GM21825 (cell line): Measurements from ENCODE around the gene PAPOLA.
"Not testable (repeated sequence)": the region's sequence is repeated elsewhere in the genome, so short reads cannot be mapped to it uniquely, and the experiment has no call there.

ENCODE experiments used
- ATAC-seq: cut with Tn5 transposase; IDR thresholded peaks from one replicate; pipeline ENCODE4 v1.9.1; 2021; ENCODE audit warnings: mild to moderate bottlenecking, moderate library complexity; ENCODE audit not compliant: unreplicated experiment

The PAPOLA gene

DNA sequence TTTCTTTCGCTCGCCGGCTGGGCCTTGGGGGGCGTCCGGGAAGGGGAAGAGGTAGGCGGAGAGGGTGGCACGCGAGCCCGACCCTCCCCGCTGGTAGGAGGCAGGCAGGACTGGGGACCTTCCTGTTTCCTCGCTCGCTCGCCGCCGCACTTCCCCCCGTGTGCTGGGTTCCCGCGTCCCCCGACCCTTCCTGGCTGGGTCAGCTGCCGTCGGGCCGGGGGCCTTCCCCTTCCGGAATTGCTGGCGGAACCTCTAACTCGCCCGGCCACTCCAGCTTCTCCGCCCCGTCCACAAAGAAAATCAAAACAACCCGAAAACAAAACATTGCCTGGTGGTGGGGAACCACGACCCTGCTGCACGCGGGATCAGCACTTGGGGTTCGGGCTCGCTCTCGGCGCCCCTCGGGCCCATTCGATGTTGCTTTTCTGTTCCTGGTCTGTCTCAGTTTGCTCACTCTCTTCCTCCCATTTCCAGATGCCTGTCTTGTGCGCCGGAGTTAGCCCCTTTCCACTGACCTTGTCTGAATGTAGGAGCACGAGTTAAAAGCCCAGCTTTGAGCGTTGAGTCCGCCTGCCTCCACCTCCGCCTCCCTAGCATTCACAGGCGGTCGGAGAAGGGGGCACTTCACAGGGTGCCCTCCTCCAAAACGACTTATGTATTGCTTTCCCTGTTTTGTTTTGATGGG lies 581 bp downstream of the PAPOLA start:
- peak; percentile 33 for ATAC-seq

DNA sequence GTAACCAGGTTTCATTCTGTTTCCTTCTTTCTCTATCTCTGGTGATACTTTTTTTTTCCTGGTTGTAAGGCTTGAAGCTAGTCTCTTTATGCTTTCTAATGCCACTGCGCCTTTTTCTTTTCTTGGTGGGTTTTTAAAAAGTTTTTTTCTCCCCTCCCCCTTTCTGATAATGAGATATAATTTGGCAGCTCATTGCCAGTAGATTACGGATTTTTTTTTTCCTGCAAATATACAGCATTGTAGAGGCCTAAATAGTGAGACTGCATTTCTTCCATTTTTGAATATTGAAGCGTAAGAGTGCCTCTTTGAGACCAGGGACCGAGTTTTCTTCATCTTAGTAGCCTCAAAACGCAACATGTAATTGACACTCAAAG lies 1.1 kb downstream of the PAPOLA start:
- no peak for ATAC-seq

DNA sequence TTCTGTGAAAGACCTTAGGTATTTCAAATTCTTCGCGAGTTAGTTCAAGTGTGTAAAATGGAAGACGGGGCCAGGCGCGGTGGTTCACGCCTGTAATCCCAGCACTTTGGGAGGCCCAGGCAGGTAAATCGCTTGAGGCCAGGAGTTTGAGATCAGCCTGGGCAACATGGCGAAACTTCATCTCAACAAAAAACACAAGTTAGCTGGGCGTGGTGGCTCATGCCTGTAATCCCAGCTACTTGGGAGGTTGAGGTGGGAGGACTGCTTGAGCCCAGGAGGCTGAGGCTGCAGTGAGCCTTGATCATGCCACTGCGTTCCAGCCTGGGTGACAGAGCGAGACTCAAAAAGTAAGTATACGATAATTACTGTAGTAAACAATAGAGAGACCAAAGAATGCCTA lies 2.2 kb downstream of the PAPOLA start:
- not testable (repeated sequence) for ATAC-seq

DNA sequence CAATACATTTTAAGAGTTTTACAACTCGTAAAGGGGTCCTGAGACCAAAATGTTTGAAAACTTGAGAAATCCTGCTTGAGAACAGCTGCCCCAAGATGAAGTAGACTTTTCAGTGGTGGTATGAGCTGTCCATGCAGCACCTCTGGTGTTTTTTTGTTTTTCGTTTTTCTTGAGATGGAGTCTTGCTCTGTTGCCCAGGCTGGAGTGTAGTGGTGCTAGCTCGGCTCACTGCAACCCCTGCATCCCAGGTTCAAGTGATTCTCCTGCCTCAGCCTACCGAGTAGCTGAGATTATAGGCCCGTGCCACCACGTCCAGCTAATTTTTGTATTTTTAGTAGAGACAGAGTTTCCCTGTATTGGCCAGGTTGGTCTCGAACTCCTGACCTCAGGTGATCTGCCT lies 5.5 kb downstream of the PAPOLA start:
- no peak for ATAC-seq

DNA sequence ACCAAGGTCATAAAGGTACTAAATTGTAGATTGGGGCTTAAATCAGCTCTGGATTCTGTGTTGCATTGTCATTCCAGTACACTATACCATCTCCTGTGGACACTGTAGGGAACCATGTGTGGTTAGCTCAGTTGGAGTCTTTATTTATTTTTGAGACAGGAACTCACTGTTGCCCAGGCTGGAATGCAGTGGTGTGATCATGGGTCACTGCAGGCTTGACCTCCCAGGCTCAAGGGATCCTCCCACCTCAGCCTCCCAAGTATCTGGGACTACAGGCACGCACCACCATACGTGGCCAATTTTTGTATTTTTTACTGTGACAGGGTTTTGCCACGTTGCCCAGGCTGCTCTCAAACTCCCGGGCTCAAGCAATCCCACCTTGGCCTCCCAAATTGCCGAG lies 6.7 kb downstream of the PAPOLA start:
- no peak for ATAC-seq

DNA sequence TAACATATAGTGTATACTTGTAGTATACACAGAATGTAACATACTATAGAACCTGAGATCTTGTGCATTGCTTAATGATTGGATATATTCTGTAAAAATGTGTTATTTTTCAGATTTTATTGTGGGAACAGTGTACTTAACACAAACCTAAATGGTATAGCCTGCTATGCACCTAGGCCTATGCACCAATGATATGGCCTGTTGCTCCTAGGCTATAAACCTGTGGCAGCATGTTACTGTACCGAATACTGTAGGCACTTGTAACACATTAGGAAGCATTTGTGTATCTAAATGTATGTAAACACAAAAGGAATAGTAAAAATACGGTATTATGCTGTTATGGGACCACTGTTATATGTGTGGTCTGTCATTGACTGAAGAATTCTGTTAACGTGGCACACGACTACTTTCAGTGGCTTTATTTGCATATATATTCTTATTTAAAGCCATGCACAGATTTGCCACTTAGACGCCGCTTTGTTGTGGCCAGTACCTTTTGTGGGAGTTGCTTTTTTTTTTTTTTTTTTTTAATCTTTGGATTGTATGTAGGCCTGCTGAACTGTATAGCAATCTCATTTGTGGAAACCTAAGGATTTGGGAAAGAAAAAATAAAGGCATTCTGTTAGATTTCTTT lies 7.4 kb downstream of the PAPOLA start:
- ATAC-seq: no peak

DNA sequence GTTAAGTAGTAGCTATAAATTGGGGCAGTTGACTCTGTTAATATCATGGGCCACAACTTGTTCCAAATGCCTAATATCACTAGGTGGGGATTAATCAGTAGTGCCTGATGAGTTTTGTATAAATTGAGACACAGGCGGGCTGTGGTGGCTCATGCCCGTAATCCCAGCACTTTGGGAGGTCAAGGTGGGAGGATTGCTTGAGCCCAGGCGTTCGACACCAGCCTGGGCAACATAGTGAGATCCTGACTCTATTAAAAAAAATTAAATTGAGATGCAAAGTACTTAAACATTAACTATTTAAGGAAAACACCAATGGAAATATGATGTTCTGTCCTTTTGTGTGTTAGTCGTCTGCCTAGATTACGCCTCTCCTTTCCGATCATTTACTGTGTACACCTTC lies 9.0 kb downstream of the PAPOLA start:
- no peak for ATAC-seq

DNA sequence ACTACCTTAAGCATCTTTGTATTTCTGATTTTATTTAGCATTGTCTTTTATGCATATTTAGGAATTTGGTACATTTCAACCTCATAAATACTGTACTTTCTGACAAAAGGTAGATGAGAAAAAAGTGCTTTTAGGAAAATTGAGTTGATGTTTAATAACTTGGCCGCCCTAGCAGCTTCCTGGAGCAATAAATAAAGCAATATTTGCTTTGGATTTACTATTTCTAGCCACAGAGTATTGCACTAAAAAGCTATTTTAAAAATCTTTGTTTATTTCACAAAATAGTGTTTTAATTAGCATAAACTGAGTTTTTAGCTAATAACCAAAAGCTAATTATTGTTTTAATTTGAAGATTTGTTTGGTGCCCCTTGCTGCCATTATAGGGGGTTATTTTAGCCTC lies 9.5 kb downstream of the PAPOLA start:
- ATAC-seq: no peak

DNA sequence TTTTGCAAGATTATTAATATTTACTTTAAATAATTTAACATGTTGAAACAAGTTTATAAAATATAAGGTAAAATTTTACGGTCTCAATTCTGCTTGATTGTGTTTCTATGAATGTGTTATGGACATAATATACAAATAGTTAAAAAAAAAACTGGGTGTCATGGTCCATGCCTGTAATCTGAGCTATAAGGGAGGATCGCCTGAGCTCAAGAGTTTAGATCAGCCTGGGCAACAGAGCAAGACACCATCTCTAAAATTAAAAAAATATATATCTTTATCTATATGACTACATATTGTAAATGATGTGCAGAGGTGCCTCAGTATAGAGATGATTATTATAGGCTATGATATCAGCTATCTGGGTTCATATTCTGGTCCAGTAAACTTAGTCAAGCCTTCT lies 9.9 kb downstream of the PAPOLA start:
- no peak for ATAC-seq

DNA sequence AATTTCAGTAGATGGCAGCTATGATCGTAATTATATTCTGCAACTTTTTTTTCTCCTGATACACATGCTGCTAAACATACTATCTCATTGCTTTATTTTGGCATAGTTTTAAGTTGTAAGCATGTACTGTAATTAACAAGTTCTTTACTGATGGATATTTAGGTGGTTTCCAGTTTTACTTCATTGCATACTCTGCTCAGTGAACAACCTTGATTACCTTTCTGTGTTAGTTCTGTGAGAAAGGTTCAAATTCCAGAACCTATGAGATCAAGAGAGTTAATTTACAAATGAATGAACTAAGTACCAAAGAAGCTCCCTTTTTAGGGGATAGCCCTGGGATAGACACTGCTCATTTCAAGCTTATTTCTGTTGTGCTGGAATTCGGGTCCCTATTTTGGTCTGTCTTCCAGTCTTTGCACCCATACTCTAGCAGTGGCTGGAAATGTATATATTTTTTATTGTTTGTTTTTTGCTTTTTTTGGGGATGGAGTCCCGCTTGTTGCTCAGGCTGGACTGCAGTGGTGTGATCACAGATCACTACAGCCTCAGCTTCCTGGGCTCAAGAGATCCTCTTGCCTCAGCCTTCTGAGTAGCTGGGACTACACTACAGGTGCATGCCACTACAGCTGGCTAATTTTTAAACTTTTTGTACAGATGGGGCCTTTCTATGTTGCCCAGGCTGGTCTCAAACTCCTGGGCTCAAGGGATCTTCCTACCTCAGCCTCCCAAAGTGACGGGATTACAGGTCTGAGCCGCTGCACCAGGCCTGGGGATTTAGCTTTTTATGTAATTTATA lies 10.6 kb downstream of the PAPOLA start:
- ATAC-seq: no peak

DNA sequence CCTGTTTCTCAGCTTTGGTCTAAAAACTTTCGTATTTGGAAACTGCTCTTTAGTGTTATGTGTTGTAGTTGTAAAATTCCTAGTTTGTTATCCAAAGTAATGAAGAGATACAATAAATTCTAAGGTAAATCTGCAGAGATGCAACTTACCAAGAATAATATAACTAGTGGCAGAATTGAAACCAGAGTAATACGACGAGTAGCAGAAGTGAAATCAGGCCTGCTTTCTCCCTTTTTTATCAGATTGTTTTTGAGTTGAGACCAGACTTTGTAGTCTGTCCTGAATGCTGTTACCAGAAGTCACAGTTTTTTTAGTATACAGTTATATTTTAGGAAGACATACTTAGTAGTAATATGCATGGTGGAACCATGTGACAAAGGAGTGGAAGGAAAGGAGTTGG lies 12.5 kb downstream of the PAPOLA start:
- ATAC-seq: peak; percentile 47

DNA sequence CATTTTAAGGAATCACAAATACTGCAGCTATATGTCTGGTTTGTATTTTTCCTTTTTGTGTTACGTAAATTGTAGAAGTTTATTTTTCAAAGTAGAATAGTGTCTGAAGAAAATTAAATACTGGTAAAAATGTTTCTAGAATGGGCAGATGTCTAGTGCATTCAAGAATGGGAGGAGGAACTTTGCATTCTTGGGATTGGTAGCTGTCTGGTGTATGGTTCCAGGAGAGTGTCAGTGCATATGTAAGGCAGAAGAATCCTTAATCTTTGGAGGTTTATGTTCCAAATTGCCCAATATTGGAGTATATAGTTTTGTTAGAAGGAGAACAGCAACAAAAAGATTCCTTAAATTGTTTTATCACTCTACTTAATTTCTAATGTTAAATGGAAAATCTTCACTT lies 13.5 kb downstream of the PAPOLA start:
- no peak for ATAC-seq

DNA sequence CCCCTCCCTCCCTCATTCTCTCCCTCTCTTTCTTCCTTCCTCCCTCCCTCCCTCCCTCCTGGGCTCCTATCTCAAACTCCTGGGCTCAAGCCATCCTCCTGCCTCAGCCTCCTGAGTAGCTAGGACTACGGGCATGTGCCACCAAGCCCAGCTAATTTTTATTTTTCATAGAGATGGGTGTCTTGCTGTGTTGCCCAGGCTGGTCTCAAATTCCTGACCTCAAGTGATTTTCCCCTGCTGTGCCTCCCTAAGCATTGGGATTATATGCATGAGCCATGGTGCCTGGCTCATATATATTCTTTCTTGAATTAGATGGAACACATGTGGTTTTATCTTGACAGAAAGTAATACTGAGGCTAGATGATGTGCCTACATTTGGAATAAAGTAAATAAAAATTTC lies 14.2 kb downstream of the PAPOLA start:
- no peak for ATAC-seq

DNA sequence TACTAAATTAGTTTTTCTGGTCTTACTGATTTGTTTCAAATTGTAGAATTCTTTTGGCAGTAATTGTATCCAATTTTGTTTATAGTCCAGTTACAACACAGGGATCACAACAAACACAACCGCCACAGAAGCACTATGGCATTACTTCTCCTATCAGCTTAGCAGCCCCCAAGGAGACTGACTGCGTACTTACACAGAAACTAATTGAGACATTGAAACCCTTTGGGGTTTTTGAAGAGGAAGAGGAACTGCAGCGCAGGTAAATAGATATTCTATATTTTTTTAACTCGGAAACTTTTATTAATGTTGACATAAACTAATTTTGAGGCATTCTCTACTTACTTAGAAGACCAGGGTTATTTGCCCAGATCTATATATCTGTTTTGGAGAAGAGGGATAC lies 17.8 kb downstream of the PAPOLA start:
- no peak for ATAC-seq

DNA sequence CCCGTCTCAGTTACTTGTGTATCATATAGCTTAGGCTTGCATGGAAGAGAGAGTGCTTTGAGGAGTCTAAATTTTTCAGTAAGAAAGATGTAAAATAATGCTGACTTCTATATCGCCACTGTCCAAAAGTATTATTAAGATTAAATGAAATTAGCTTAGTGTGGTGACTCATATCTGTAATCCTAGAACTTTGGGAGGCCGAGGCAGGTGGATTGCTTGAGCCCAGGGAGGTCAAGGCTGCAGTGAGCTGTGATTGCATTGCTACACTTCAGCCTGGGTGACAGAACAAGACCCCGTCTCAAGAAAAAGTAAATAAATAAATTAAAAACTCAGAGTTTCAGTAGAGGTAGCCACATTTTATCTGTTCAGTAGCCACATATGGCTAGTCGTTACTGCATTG lies 23.3 kb downstream of the PAPOLA start:
- ATAC-seq: no peak

DNA sequence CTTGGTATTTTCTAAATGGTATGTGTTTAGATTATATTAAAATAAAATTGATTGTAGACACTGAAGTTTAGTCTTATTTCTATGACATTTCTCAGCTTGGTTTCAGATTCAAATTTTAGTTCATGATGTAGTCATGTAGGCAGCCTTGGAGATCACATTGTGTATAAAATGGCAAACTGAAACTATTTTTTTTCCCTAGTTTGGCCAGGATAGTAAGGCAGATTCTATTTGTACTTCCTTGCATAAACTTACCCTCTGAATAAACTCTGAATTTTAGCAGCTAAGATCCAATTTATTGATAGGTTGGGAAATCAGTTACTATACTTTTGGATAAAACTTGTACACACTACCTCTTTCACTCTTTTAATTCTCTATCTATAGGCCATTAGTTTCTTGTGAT lies 30.4 kb downstream of the PAPOLA start:
- ATAC-seq: no peak

DNA sequence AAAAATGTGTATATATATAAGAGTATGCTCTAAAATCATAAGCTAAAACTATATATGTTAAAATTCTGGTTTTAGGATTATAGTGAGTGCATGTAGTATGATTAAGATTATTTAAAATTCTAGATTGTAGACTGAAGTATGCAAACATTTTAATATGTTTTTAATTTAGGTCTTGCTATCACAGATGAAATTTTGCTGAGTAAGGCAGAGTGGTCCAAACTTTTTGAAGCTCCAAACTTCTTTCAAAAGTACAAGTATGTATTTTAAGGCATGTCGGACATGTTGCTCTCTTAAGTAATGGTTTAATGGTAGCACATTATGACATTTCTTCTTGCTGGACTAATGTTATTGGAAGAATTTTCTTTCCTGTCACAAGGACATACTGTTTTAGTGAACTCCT lies 34.6 kb downstream of the PAPOLA start:
- no peak for ATAC-seq

DNA sequence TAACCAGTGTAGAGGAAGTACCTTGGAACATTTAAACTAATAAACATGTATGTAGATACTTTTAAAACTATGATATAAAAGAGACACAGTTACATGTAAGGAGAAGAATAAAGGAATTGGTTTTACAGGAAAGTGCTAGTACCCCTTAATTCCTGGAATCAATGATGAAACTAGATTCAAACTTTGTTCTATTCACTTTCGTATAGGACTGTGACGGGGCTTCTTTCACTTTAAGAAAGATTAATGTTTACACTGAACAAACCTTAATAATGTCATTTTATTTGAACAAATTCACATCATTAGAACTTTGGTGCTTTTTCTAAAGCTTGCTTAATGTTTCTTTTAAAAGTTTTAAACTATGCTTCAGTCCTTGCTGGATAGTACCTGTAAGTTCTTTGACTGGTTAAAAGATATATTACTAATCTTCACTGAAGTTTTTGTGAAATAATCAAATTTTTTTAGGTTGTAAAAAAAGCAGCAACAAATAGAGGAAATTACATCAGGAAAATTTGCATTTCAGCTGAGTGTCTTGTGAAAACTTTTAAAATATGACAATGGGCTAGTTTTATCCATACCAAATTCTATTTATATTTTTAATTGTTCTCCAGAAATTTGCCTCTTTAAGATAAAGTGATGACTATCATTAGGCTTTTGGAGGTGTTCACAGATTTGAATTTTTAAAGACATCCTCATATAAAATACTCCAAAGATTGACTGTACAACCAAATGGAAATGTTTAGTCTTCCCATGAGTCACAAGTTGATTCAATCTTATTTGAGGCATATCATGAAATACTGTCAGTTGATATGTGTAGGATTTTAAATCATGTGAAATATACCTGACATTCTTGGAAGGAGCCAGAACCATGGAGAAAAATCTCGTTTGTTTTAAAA lies 36.2 kb downstream of the PAPOLA start:
- ATAC-seq: no peak

DNA sequence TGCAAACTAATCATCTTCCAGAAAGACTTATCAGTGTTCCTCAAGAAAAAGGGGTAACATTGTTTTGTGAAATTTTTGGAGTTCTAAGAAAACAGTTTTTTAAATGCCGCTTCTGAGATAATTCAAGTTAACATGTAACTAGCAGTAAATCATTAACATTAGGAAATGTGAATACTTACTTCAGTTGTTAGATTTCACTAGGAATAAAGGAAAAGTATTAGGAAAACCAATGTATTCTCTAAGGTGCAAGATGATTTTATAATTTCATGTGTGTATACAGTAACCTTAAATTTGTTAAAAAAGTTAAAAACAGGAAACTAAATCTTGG lies 36.8 kb downstream of the PAPOLA start:
- ATAC-seq: no peak

DNA sequence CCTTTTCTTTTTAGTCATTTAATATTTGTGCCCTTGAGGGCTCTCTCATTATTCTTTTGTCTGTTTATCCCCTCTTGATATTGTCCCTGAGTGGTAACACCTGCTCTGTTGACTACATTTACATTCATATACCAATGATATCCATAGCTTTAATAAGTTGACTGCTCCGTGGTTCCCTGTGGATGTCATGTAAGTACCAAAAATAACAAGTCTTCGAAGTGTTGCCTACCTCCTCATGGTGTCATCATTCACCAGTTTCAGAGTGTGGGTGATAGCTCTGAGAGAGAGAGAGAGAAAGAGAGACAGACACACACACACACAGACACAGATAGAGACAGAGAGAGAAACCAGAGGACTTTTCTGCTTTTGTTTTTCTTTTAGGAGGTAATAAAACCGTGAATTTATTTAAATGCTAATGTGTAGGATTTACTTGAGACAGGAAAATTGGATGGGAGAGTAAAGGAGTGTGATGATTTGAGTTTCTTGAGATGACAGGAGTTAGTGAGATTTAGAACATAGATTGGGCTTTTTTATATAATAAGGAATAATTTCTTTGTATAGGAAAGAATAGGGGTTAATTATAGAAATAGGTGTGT lies 52.2 kb downstream of the PAPOLA start:
- ATAC-seq: no peak

DNA sequence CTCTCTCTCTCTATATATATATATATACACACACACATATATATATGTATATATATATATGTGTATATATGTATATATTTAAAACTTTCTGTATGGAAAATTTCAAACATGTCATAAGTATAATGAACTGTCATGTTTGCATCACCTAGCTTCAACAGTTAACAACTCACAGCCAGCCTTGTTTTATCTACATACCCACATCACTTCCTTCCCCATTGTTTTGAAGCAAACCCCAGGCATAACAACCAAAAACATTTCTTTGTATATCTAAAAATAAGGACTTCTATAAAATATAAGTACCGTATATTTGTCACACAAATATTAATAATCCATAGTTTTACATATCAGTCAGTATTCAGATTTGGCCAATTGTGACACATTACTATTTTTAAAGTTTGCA lies 57.4 kb downstream of the PAPOLA start:
- ATAC-seq: no peak
